WTC11 (cell line): ENCODE results near the gene FILIP1L. TPM values are rescaled to one million over a fixed set of nuclear protein-coding genes. Genes with fewer than 3 reads are reported as not detected.
"Not testable (repeated sequence)": the region's sequence is repeated elsewhere in the genome, so short reads cannot be mapped to it uniquely, and the experiment has no call there.

Experiments used
- ATAC-seq: fragments of 200-7000 bp; cut with Tn5 transposase; 2 replicates; pipeline ENCODE4 v1.10.0; 2021; ENCODE audit warnings: mild to moderate bottlenecking, moderate library complexity
- CTCF ChIA-PET: fragments of 300-600 bp; sonication (Branson Sonifier 250); formaldehyde crosslinking; loops from one replicate; lab custom pipeline; 2021; ENCODE audit warnings: antibody characterized with exemption; lab: Charles Lee
- POLR2A ChIA-PET: fragments of 350-600 bp; sonication (Branson Sonifier 250); formaldehyde crosslinking; loops from one replicate; lab custom pipeline; 2021; ENCODE audit warnings: antibody characterized with exemption; lab: Charles Lee
- DNase-seq: peaks from one replicate; pipeline ENCODE4 v3.0.0; 2021; ENCODE audit warnings: low spot score
- H3K27ac Mint-ChIP-seq: 2 replicates; pipeline ENCODE4 v1.8.0; 2021; ENCODE audit warnings: mixed read lengths
- H3K27me3 Mint-ChIP-seq: 2 replicates; pipeline ENCODE4 v1.8.0; 2021; ENCODE audit warnings: low read depth, mild to moderate bottlenecking, moderate library complexity, mixed read lengths
- H3K36me3 Mint-ChIP-seq: 2 replicates; pipeline ENCODE4 v1.8.0; 2021; ENCODE audit warnings: mixed read lengths
- H3K4me1 Mint-ChIP-seq: 2 replicates; pipeline ENCODE4 v1.8.0; 2022; ENCODE audit warnings: mixed read lengths
- H3K4me3 Mint-ChIP-seq: 2 replicates; pipeline ENCODE4 v1.8.0; 2021; ENCODE audit warnings: mild to moderate bottlenecking, moderate library complexity, mixed read lengths
- H3K9me3 Mint-ChIP-seq: 2 replicates; pipeline ENCODE4 v1.8.0; 2021; ENCODE audit warnings: mixed read lengths
- ELF4 ChIP-seq: sonication (generic); formaldehyde crosslinking; IDR thresholded peaks from 2 replicates; pipeline ENCODE4 v1.8.1; 2022; ENCODE audit warnings: low read depth, mild to moderate bottlenecking, moderate library complexity, missing genetic modification reagents
- ETV6 ChIP-seq: sonication (generic); formaldehyde crosslinking; IDR thresholded peaks from 2 replicates; pipeline ENCODE4 v1.8.1; 2022; ENCODE audit warnings: mild to moderate bottlenecking, missing genetic modification reagents
- FOXK1 ChIP-seq: sonication (generic); formaldehyde crosslinking; IDR thresholded peaks from 2 replicates; pipeline ENCODE4 v1.8.0; 2022; ENCODE audit warnings: mild to moderate bottlenecking, moderate library complexity, missing genetic modification reagents
- FOXP4 ChIP-seq: sonication (generic); formaldehyde crosslinking; IDR thresholded peaks from 2 replicates; pipeline ENCODE4 v1.8.0; 2022; ENCODE audit warnings: mild to moderate bottlenecking, missing genetic modification reagents
- IRF1 ChIP-seq: sonication (generic); formaldehyde crosslinking; IDR thresholded peaks from 2 replicates; pipeline ENCODE4 v1.8.0; 2023; ENCODE audit warnings: missing genetic modification reagents
- JAZF1 ChIP-seq: fragments of 250-450 bp; sonication (Bioruptor Pico); IDR thresholded peaks from 2 replicates; pipeline ENCODE4 v1.9.0; 2021; ENCODE audit warnings: moderate library complexity, mild to moderate bottlenecking, inconsistent platforms
- MXD4 ChIP-seq: fragments of 250-450 bp; sonication (Bioruptor Pico); IDR thresholded peaks from 2 replicates; pipeline ENCODE4 v1.8.0; 2021; ENCODE audit warnings: mild to moderate bottlenecking, moderate library complexity, borderline replicate concordance
- MYBL2 ChIP-seq: sonication (generic); formaldehyde crosslinking; IDR thresholded peaks from 2 replicates; pipeline ENCODE4 v1.8.1; 2023; ENCODE audit warnings: mild to moderate bottlenecking, moderate library complexity, missing genetic modification reagents
- RORB ChIP-seq: fragments of 250-450 bp; sonication (Bioruptor Pico); IDR thresholded peaks from 2 replicates; pipeline ENCODE4 v1.9.0; 2021; ENCODE audit warnings: mild to moderate bottlenecking
- TCF7 ChIP-seq: sonication (generic); formaldehyde crosslinking; IDR thresholded peaks from 2 replicates; pipeline ENCODE4 v1.8.0; 2022; ENCODE audit warnings: mild to moderate bottlenecking, low read depth, missing genetic modification reagents, moderate library complexity
- TEAD4 ChIP-seq: sonication (generic); formaldehyde crosslinking; IDR thresholded peaks from 2 replicates; pipeline ENCODE4 v1.8.0; 2022; ENCODE audit warnings: mild to moderate bottlenecking, missing genetic modification reagents
- TP53 ChIP-seq: sonication (generic); formaldehyde crosslinking; IDR thresholded peaks from 2 replicates; pipeline ENCODE4 v1.8.1; 2023; ENCODE audit warnings: mild to moderate bottlenecking, missing genetic modification reagents
- USF1 ChIP-seq: sonication (generic); formaldehyde crosslinking; IDR thresholded peaks from 2 replicates; pipeline ENCODE4 v1.8.0; 2022; ENCODE audit warnings: mild to moderate bottlenecking, missing genetic modification reagents
- USF2 ChIP-seq: sonication (generic); formaldehyde crosslinking; IDR thresholded peaks from 2 replicates; pipeline ENCODE4 v1.8.1; 2023; ENCODE audit warnings: mild to moderate bottlenecking, missing genetic modification reagents, moderate library complexity
- ZNF121 ChIP-seq: sonication (generic); formaldehyde crosslinking; IDR thresholded peaks from 2 replicates; pipeline ENCODE4 v1.8.0; 2023; ENCODE audit warnings: missing genetic modification reagents
- ZNF232 ChIP-seq: sonication (generic); formaldehyde crosslinking; IDR thresholded peaks from 2 replicates; pipeline ENCODE4 v1.8.0; 2022; ENCODE audit warnings: mild to moderate bottlenecking, missing genetic modification reagents
- ZNF263 ChIP-seq: sonication (generic); formaldehyde crosslinking; IDR thresholded peaks from 2 replicates; pipeline ENCODE4 v1.8.1; 2022; ENCODE audit warnings: low read depth, mild to moderate bottlenecking, moderate library complexity, missing genetic modification reagents
- ZNF416 ChIP-seq: fragments of 250-450 bp; sonication (Bioruptor Pico); IDR thresholded peaks from 2 replicates; pipeline ENCODE4 v1.9.0; 2021; ENCODE audit warnings: mild to moderate bottlenecking, inconsistent platforms
- ZNF671 ChIP-seq: fragments of 250-450 bp; sonication (Bioruptor Pico); IDR thresholded peaks from 2 replicates; pipeline ENCODE4 v1.8.0; 2021; ENCODE audit warnings: mild to moderate bottlenecking
- total RNA-seq: library from RNA; stranded (reverse); gene quantifications from 3 replicates; pipeline ENCODE4 v1.2.3, GENCODE V29; 2021

Gene FILIP1L
- total RNA-seq, 1 experiment from 2014 or later, result 0.17 TPM

GRCh38 chr3:100097919-100098783 is 16.1 kb downstream of the FILIP1L start:
- no peak overlapping the region for H3K4me3 Mint-ChIP-seq
- no peak for ATAC-seq
- no peak for DNase-seq
- H3K27me3 Mint-ChIP-seq, result no peaks in the 10 kb centered on the region
- CTCF ChIA-PET, result interaction anchor here (1.2 kb wide), 1 partner anchor 156 kb away, joined by 3 read pairs; no protein-coding TSS in a partner anchor
- TF ChIP-seq ETV6 (CRISPR knock-in tag) (no peak), IRF1 (CRISPR knock-in tag) (no peak), ZNF232 (no peak), ZNF416 (CRISPR knock-in tag) (no peak), ZNF671 (CRISPR knock-in tag) (no peak), TP53 (CRISPR knock-in tag) (no peak), JAZF1 (CRISPR knock-in tag) (no peak), USF1 (CRISPR knock-in tag) (no peak), ELF4 (no peak), ZNF121 (CRISPR knock-in tag) (no peak), TCF7 (CRISPR knock-in tag) (no peak), USF2 (CRISPR knock-in tag) (no peak), RORB (no peak)
- TF ChIP-seq, all 79 proteins: peak for 0
- POLR2A ChIA-PET, result no interaction called here
- Mint-ChIP-seq H3K27ac (no peak overlapping the region), H3K4me1 (peaks cover 5% of the 10 kb centered on the region; the same call in 1 of the 2 replicates), H3K9me3 (peaks cover 4% of the 10 kb centered on the region; the same call in 1 of the 2 replicates), H3K36me3 (no peaks in the 10 kb centered on the region)

- POLR2A ChIA-PET, result no interaction called here
- DNase-seq, result no peak
- H3K36me3 Mint-ChIP-seq, result no peaks in the 10 kb centered on the region
- ATAC-seq, result no peak
- CTCF ChIA-PET, result no interaction called here
- no peak overlapping the region for H3K27ac Mint-ChIP-seq
- H3K4me3 Mint-ChIP-seq, result no peak overlapping the region
- peaks cover 4% of the 10 kb centered on the region; the same call in 1 of the 2 replicates for H3K9me3 Mint-ChIP-seq
- no peaks in the 10 kb centered on the region for H3K4me1 Mint-ChIP-seq
- TF ChIP-seq TEAD4 (CRISPR knock-in tag) (no peak), ZNF232 (no peak), FOXK1 (CRISPR knock-in tag) (no peak), MXD4 (CRISPR knock-in tag) (no peak), ZNF263 (CRISPR knock-in tag) (no peak), MYBL2 (CRISPR knock-in tag) (no peak), FOXP4 (CRISPR knock-in tag) (no peak)
- no peaks in the 10 kb centered on the region for H3K27me3 Mint-ChIP-seq
These were observed 17.4 kb downstream of the FILIP1L start for GRCh38 chr3:100096866-100097265.

- CTCF ChIA-PET, H3K9me3 Mint-ChIP-seq, H3K27ac Mint-ChIP-seq, ATAC-seq, H3K4me3 Mint-ChIP-seq, H3K27me3 Mint-ChIP-seq, H3K4me1 Mint-ChIP-seq, POLR2A ChIA-PET, H3K36me3 Mint-ChIP-seq, DNase-seq: not testable (repeated sequence)
These were observed 18.0 kb downstream of the FILIP1L start for GRCh38 chr3:100096286-100096685.
